ENCODE data around the gene TGFBR3L. TPM values are rescaled to one million over a fixed set of nuclear protein-coding genes. Genes with fewer than 3 reads are reported as not detected.

TGFBR3L gene
- total and polyA plus RNA-seq, 2 of the 13 experiments (the other 11 are each of a cell fraction or from before 2014, with no cell fraction given) = 0.20 to 1.0 TPM

- TF ChIP-seq BCLAF1 (IDR thresholded peaks at IDR 0.05) (no peak), REL (CRISPR knock-in tag; conservative IDR thresholded peaks at IDR 0.05) (peak; percentile 67; the same call in 1 of the 2 replicates), ETV6 (CRISPR knock-in tag; conservative IDR thresholded peaks at IDR 0.05) (peak; percentile 69; the same call in 1 of the 2 replicates), ZNF484 (CRISPR knock-in tag; IDR thresholded peaks at IDR 0.05; ENCODE audit: borderline replicate concordance, low read depth) (no peak), ZGPAT (CRISPR knock-in tag; IDR thresholded peaks at IDR 0.05) (no peak), RERE (CRISPR knock-in tag; IDR thresholded peaks at IDR 0.05; ENCODE audit: low read depth) (no peak), ZNF33B (CRISPR knock-in tag; IDR thresholded peaks at IDR 0.05) (no peak), ZZZ3 (CRISPR knock-in tag; IDR thresholded peaks at IDR 0.05; ENCODE audit: borderline replicate concordance) (no peak), SP1 (IDR thresholded peaks at IDR 0.05) (no peak), SP1 (CRISPR knock-in tag; IDR thresholded peaks at IDR 0.05) (peak; percentile 42; the same call in 1 of the 2 replicates)
- TF ChIP-seq, protein P1, sequence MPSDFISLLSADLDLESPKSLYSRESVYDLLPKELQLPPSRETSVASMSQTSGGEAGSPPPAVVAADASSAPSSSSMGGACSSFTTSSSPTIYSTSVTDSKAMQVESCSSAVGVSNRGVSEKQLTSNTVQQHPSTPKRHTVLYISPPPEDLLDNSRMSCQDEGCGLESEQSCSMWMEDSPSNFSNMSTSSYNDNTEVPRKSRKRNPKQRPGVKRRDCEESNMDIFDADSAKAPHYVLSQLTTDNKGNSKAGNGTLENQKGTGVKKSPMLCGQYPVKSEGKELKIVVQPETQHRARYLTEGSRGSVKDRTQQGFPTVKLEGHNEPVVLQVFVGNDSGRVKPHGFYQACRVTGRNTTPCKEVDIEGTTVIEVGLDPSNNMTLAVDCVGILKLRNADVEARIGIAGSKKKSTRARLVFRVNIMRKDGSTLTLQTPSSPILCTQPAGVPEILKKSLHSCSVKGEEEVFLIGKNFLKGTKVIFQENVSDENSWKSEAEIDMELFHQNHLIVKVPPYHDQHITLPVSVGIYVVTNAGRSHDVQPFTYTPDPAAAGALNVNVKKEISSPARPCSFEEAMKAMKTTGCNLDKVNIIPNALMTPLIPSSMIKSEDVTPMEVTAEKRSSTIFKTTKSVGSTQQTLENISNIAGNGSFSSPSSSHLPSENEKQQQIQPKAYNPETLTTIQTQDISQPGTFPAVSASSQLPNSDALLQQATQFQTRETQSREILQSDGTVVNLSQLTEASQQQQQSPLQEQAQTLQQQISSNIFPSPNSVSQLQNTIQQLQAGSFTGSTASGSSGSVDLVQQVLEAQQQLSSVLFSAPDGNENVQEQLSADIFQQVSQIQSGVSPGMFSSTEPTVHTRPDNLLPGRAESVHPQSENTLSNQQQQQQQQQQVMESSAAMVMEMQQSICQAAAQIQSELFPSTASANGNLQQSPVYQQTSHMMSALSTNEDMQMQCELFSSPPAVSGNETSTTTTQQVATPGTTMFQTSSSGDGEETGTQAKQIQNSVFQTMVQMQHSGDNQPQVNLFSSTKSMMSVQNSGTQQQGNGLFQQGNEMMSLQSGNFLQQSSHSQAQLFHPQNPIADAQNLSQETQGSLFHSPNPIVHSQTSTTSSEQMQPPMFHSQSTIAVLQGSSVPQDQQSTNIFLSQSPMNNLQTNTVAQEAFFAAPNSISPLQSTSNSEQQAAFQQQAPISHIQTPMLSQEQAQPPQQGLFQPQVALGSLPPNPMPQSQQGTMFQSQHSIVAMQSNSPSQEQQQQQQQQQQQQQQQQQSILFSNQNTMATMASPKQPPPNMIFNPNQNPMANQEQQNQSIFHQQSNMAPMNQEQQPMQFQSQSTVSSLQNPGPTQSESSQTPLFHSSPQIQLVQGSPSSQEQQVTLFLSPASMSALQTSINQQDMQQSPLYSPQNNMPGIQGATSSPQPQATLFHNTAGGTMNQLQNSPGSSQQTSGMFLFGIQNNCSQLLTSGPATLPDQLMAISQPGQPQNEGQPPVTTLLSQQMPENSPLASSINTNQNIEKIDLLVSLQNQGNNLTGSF (CRISPR knock-in tag; IDR thresholded peaks at IDR 0.05) = 0 out of 2 replicates have a peak, but pooled peaks have one; percentile 71
- TF ChIP-seq, protein P2, sequence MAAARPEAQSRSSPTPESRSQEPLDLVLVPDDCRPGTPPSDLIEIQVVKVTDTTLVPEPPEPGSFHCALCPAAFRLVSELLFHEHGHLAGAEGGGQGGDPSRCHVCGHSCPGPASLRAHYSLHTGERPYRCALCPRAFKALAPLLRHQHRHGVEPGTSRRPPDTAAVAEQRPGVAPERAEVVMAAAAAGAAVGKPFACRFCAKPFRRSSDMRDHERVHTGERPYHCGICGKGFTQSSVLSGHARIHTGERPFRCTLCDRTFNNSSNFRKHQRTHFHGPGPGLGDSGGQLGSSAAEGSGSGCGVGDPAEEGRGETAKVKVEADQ (CRISPR knock-in tag; IDR thresholded peaks at IDR 0.05; ENCODE audit: borderline replicate concordance) = 0 out of 2 replicates have a peak, but pooled peaks have one; percentile 40
Observed at GRCh38 chr19:7925171-7925851, 10.7 kb downstream of the TGFBR3L start (continued).

All from HepG2 (cell line).